Left lung (tissue), 10 donors: ENCODE measurements around the gene GNB3. TPM values are rescaled to one million over a fixed set of nuclear protein-coding genes. Genes with fewer than 3 reads are reported as not detected.
A peak's percentile ranks its signal among the peaks of the same experiment; 100 is the strongest.

Experiments used
- ATAC-seq: fragments of 200-7000 bp; cut with Tn5 transposase; one replicate; pipeline ENCODE4 v1.9.1; 2020; ENCODE audit warnings: moderate library complexity
- DNase-seq, 4 donors: peaks; one replicate each; pipeline ENCODE4 v3.0.0-alpha.2; 2013 to 2020
- H3K27ac ChIP-seq, 2 donors: fragments of 200-600 bp; sonication (generic) in 1 of 2; one replicate each; pipeline versions ENCODE4 v1.5.0 to v1.8.0; 2020 to 2021
- H3K27me3 ChIP-seq, 2 donors: fragments of 200-600 bp; sonication (generic) in 1 of 2; one replicate each; pipeline versions ENCODE4 v1.5.0 to v1.8.0; 2020 to 2021
- H3K36me3 ChIP-seq, 2 donors: fragments of 200-600 bp; sonication (generic) in 1 of 2; one replicate each; pipeline versions ENCODE4 v1.5.0 to v1.8.0; 2020 to 2021
- H3K4me1 ChIP-seq, 2 donors: fragments of 200-600 bp; one replicate each; pipeline ENCODE4 v1.8.0; 2021
- H3K4me3 ChIP-seq, 2 donors: fragments of 200-600 bp; sonication (generic) in 1 of 2; one replicate each; pipeline versions ENCODE4 v1.5.0 to v1.8.0; 2020 to 2021; ENCODE audit warnings: mild to moderate bottlenecking in 1 of 2
- H3K9me3 ChIP-seq, 2 donors: fragments of 200-600 bp; sonication (generic) in 1 of 2; one replicate each; pipeline versions ENCODE4 v1.5.0 to v1.8.0; 2020 to 2021
- intact Hi-C, 2 donors: fragments of 100-400 bp; cut with DNase I; formaldehyde crosslinking; loops; one replicate each; pipeline versions ENCODE4 v1.11.2 to v1.14.2; 2022
- polyA plus RNA-seq, 6 donors: library from polyadenylated mRNA; unstranded; fragments of 120-200 nt; gene quantifications; one replicate each; pipeline ENCODE4 v1.2.1, GENCODE V29; 2013; ENCODE audit not compliant: insufficient read length in 6 of 6
- total RNA-seq, 2 donors: library from RNA; stranded (reverse); fragmentation: NEBNext Ultra II Directional; extraction: Animal tissue kit (Norgen Biotek cat#: 25700); gene quantifications; one replicate each; pipeline ENCODE4 v1.2.1, GENCODE V29; 2021
- TF ChIP-seq, protein P1 (sequence below), 2 donors: fragments of 200-600 bp; sonication (generic) in 1 of 2; IDR thresholded peaks; one replicate each; pipeline versions ENCODE4 v1.5.0 to v1.8.0; 2021; ENCODE audit warnings: antibody characterized with exemption in 2 of 2
- donor health status: DM: no; HTN: yes; CAD: no.
- donor health status: DM: no; HTN: no; CAD: no.

Gene GNB3
- total and polyA plus RNA-seq, 8 donors: 2.0 to 7.2 (median 5.0) TPM

GRCh38 chr12:6822426-6823135 is 18.1 kb upstream of the GNB3 start:
- peak overlapping the region in 1 of 2 donors; percentile 41 for H3K4me3 ChIP-seq
- peaks cover 0 to 62% of the 10 kb centered on the region in 2 donors for H3K27me3 ChIP-seq
- TF ChIP-seq, protein P1, sequence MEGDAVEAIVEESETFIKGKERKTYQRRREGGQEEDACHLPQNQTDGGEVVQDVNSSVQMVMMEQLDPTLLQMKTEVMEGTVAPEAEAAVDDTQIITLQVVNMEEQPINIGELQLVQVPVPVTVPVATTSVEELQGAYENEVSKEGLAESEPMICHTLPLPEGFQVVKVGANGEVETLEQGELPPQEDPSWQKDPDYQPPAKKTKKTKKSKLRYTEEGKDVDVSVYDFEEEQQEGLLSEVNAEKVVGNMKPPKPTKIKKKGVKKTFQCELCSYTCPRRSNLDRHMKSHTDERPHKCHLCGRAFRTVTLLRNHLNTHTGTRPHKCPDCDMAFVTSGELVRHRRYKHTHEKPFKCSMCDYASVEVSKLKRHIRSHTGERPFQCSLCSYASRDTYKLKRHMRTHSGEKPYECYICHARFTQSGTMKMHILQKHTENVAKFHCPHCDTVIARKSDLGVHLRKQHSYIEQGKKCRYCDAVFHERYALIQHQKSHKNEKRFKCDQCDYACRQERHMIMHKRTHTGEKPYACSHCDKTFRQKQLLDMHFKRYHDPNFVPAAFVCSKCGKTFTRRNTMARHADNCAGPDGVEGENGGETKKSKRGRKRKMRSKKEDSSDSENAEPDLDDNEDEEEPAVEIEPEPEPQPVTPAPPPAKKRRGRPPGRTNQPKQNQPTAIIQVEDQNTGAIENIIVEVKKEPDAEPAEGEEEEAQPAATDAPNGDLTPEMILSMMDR (IDR thresholded peaks at IDR 0.05): no peak
- no peak for DNase-seq
- H3K4me1 ChIP-seq: peaks cover 9 to 30% of the 10 kb centered on the region in 2 donors
- no peaks in the 10 kb centered on the region for H3K9me3 ChIP-seq
- no peak overlapping the region for H3K27ac ChIP-seq
- no peaks in the 10 kb centered on the region for H3K36me3 ChIP-seq
- ATAC-seq: no peak
- intact Hi-C loops: no loop called here

- Histone ChIP-seq H3K27ac (no peak overlapping the region), H3K27me3 (peaks cover 0 to 70% of the 10 kb centered on the region in 2 donors), H3K4me1 (peaks cover 9 to 35% of the 10 kb centered on the region in 2 donors), H3K4me3 (no peak overlapping the region), H3K9me3 (no peaks in the 10 kb centered on the region), H3K36me3 (no peaks in the 10 kb centered on the region)
- DNase-seq (no peak), ATAC-seq (no peak)
- intact Hi-C loops: no loop called here
- TF ChIP-seq, protein P1 (IDR thresholded peaks at IDR 0.05): no peak
Observed at GRCh38 chr12:6823182-6824084, 17.3 kb upstream of the GNB3 start.

DNA sequence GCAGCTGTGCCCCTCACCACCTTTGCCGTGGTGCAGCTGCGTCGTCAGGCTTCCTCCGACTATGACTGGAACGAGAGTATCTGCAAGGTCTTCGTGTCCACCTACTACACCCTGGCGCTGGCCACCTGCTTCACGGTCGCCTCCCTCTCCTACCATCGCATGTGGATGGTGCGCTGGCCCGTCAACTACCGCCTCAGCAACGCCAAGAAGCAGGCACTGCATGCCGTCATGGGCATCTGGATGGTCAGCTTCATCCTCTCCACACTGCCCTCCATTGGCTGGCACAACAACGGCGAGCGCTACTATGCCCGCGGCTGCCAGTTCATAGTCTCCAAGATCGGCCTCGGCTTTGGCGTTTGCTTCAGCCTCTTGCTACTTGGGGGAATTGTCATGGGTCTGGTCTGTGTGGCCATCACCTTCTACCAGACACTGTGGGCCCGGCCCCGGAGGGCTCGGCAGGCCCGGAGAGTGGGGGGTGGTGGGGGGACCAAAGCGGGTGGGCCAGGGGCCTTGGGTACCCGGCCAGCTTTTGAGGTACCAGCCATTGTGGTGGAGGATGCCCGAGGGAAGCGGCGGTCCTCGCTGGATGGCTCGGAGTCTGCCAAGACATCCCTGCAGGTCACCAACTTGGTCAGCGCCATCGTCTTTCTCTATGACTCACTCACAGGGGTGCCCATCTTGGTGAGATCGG is 16.5 kb upstream of the GNB3 start:
- Histone ChIP-seq H3K4me3 (no peak overlapping the region), H3K4me1 (peaks cover 9 to 43% of the 10 kb centered on the region in 2 donors), H3K27ac (no peak overlapping the region), H3K36me3 (no peaks in the 10 kb centered on the region), H3K27me3 (peaks cover 0 to 78% of the 10 kb centered on the region in 2 donors), H3K9me3 (no peaks in the 10 kb centered on the region)
- TF ChIP-seq, protein P1 (IDR thresholded peaks at IDR 0.05): no peak
- no peak for DNase-seq
- intact Hi-C loops: no loop called here
- ATAC-seq: no peak

GRCh38 chr12:6824901-6825381 is 15.8 kb upstream of the GNB3 start:
- DNase-seq (no peak), ATAC-seq (no peak)
- H3K27me3 ChIP-seq: peaks cover 0 to 85% of the 10 kb centered on the region in 2 donors
- no peaks in the 10 kb centered on the region for H3K36me3 ChIP-seq
- H3K9me3 ChIP-seq: no peaks in the 10 kb centered on the region
- no peak overlapping the region for H3K27ac ChIP-seq
- TF ChIP-seq, protein P1 (IDR thresholded peaks at IDR 0.05): no peak
- intact Hi-C loops: no loop called here
- H3K4me1 ChIP-seq: peaks cover 9 to 50% of the 10 kb centered on the region in 2 donors
- no peak overlapping the region for H3K4me3 ChIP-seq
